K562 (cell line): ENCODE results near the gene DEDD2. TPM values are rescaled to one million over a fixed set of nuclear protein-coding genes. Genes with fewer than 3 reads are reported as not detected.

Experiments
- CAMTA2 ChIP-seq: fragments of 250-450 bp; sonication (Bioruptor Pico); conservative IDR thresholded peaks from 2 replicates; pipeline ENCODE4 v1.5.1; 2022
- ESRRA ChIP-seq: fragments of 450-650 bp; IDR thresholded peaks from 2 replicates; pipeline ENCODE4 v1.6.1; 2014; ENCODE audit warnings: low read depth, mild to moderate bottlenecking, moderate library complexity, borderline replicate concordance
- FUS ChIP-seq: fragments of 200-400 bp; formaldehyde crosslinking; optimal IDR thresholded peaks from 2 replicates; pipeline ENCODE3; 2017; ENCODE audit warnings: low read depth, low read length
- IRF2 ChIP-seq: sonication (generic); formaldehyde crosslinking; IDR thresholded peaks from 2 replicates; pipeline ENCODE4 v1.8.1; 2022; ENCODE audit warnings: mild to moderate bottlenecking, missing genetic modification reagents
- NCOA2 ChIP-seq, 2 experiments: fragments of 450-650 bp; IDR thresholded peaks; 2 replicates each; pipeline ENCODE4 v1.6.1; 2018; ENCODE audit warnings: mild to moderate bottlenecking in 2 of 2, moderate library complexity in 1 of 2; ENCODE audit not compliant: partially characterized antibody in 2 of 2
- NFE2L1 ChIP-seq: fragments of 450-650 bp; IDR thresholded peaks from 2 replicates; pipeline ENCODE4 v1.6.1; 2016; ENCODE audit warnings: missing genetic modification characterization, low read depth, mild to moderate bottlenecking, missing compliant biosample characterization, moderate library complexity, borderline replicate concordance
- NUFIP1 ChIP-seq: fragments of 450-650 bp; IDR thresholded peaks from 2 replicates; pipeline ENCODE4 v1.6.1; 2018; ENCODE audit not compliant: partially characterized antibody
- OTX1 ChIP-seq: fragments of 450-650 bp; formaldehyde crosslinking; IDR thresholded peaks from 2 replicates; pipeline ENCODE4 v1.4.0; 2022; ENCODE audit warnings: mild to moderate bottlenecking
- PHTF2 ChIP-seq: fragments of 250-450 bp; sonication (Bioruptor Pico); IDR thresholded peaks from 2 replicates; pipeline ENCODE4 v1.5.0; 2021; ENCODE audit warnings: mild to moderate bottlenecking
- RFX7 ChIP-seq: fragments of 250-450 bp; sonication (Bioruptor Pico); IDR thresholded peaks from 2 replicates; pipeline ENCODE4 v1.5.1; 2021; ENCODE audit warnings: mild to moderate bottlenecking
- SMAD2 ChIP-seq: fragments of 150-350 bp; IDR thresholded peaks from 2 replicates; pipeline ENCODE4 v1.6.1; 2014; ENCODE audit warnings: low read depth, mild to moderate bottlenecking, low read length
- TBL1XR1 ChIP-seq, 2 experiments: IDR thresholded peaks; 2 replicates each; pipeline ENCODE4 v1.6.1; 2012; ENCODE audit warnings: improper control_type of control experiment in 2 of 2, low read length in 2 of 2, mild to moderate bottlenecking in 1 of 2
- ZBTB17 ChIP-seq: fragments of 450-650 bp; formaldehyde crosslinking; IDR thresholded peaks from 2 replicates; pipeline ENCODE4 v1.4.0; 2020; ENCODE audit warnings: mild to moderate bottlenecking
- ZC3H8 ChIP-seq: fragments of 450-650 bp; IDR thresholded peaks from 2 replicates; pipeline ENCODE4 v1.6.1; 2017
- ZNF57 ChIP-seq: fragments of 450-650 bp; formaldehyde crosslinking; IDR thresholded peaks from 2 replicates; pipeline ENCODE4 v1.4.0; 2020; ENCODE audit warnings: mild to moderate bottlenecking, moderate library complexity
- polyA plus RNA-seq, 8 experiments: library from polyadenylated mRNA; depleted of rRNA in 4 of 8; stranded (reverse) in 5 of 8; unstranded in 3 of 8; fragments of >200 nt; fragmentation: Nextera tagmentation in 2 of 8; fragmentation: Illumina TruSeq in 1 of 8; extraction: Ambion mirVana in 2 of 8; extraction: Trizol in 1 of 8; gene quantifications; 2 replicates each; pipeline versions ENCODE4 v1.2.1 to v1.2.3, GENCODE V29; 2011 to 2014; ENCODE audit warnings: inconsistent platforms in 1 of 8, missing spikeins in 1 of 8
- total RNA-seq, 7 experiments: library from RNA; depleted of rRNA in 6 of 7; stranded (reverse); fragments of >200 nt in 6 of 7; fragmentation: Illumina TruSeq in 2 of 7; extraction: Trizol in 2 of 7; gene quantifications; 2 replicates each; pipeline versions ENCODE4 v1.2.1 to v1.2.3, GENCODE V29; 2011 to 2021; ENCODE audit warnings: low replicate concordance in 1 of 7
- TF ChIP-seq, protein P1 (sequence below): fragments of 450-650 bp; formaldehyde crosslinking; conservative IDR thresholded peaks from 2 replicates; pipeline ENCODE4 v1.4.0; 2022; ENCODE audit warnings: mild to moderate bottlenecking, missing genetic modification characterization
- TF ChIP-seq, protein P2 (sequence below): fragments of 250-450 bp; sonication (Bioruptor Pico); IDR thresholded peaks from 2 replicates; pipeline ENCODE4 v1.8.0; 2021; ENCODE audit warnings: borderline replicate concordance, mild to moderate bottlenecking, moderate library complexity; ENCODE audit not compliant: poor library complexity, severe bottlenecking
- TF ChIP-seq, protein P3 (sequence below): fragments of 450-650 bp; IDR thresholded peaks from 2 replicates; pipeline ENCODE4 v1.6.1; 2017; ENCODE audit warnings: antibody characterized with exemption, mild to moderate bottlenecking
- TF ChIP-seq, protein P4 (sequence below), 2 experiments: fragments of 200-800 bp in 1 of 2; sonication (Bioruptor generic) in 1 of 2; sonication (generic) in 1 of 2; formaldehyde crosslinking in 1 of 2; IDR thresholded peaks in 1 of 2; conservative IDR thresholded peaks in 1 of 2; 2 replicates each; pipeline versions ENCODE4 v1.5.0 to v1.6.1; 2016 to 2020; ENCODE audit warnings: missing compliant biosample characterization in 1 of 2, missing genetic modification characterization in 1 of 2, missing genetic modification reagents in 1 of 2
- TF ChIP-seq, protein P5 (sequence below): sonication (generic); formaldehyde crosslinking; IDR thresholded peaks from 2 replicates; pipeline ENCODE4 v1.8.0; 2022; ENCODE audit warnings: missing genetic modification reagents, mild to moderate bottlenecking, moderate library complexity, borderline replicate concordance

The DEDD2 gene
- total and polyA plus RNA-seq, 9 of the 15 experiments (the other 6 are each of a cell fraction or from before 2014, with no cell fraction given), result 4.3 to 43.0 (median 29.2) TPM

DNA sequence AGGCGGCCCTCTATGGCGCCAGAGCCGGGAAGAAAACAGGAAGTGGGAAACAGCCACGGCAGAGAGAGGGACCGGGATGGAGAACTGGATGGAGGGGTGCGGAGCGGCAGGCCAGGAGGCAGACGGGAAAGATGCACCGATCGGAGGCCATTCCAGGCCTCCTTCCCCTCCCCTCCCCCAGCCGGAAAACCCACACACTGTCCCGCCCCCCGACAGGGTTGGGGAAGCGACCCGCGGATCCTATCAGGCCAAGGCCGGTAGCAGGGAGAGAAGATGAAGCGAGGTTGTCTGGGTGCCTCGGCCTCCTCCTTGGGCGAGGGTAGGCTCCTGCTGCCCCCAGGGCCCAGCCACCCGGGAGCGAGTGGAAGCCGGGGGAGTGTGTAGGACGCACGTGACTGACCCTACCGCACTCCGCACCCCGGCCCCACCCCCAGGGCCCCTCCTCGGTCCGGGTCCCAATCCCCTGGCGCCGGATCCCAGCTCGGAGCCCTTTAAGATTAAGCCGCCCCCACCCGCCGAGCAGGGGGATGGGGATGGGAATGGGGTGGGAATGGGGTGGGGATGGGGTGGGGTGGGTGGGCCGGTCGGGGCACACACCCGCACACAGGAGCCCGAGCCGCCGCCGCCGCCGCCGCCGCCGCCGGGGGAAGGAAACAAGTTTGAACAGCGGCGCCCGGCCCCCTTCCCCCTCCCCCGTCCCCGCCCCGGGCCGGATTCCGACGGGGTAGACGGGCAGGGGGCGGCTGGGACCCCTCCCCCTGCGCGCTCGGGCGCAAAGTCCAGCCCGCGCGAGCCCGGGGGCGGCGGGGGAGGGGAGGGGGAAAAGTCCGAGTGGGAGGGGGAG lies 36.0 kb upstream of the DEDD2 start (continued):
- TF ChIP-seq, protein P1, sequence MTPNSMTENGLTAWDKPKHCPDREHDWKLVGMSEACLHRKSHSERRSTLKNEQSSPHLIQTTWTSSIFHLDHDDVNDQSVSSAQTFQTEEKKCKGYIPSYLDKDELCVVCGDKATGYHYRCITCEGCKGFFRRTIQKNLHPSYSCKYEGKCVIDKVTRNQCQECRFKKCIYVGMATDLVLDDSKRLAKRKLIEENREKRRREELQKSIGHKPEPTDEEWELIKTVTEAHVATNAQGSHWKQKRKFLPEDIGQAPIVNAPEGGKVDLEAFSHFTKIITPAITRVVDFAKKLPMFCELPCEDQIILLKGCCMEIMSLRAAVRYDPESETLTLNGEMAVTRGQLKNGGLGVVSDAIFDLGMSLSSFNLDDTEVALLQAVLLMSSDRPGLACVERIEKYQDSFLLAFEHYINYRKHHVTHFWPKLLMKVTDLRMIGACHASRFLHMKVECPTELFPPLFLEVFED (CRISPR knock-in tag), result no peak
- no peak for TF ChIP-seq NFE2L1 (tag)
- no peak for TF ChIP-seq ZNF57
- no peak for TF ChIP-seq NCOA2 (IDR thresholded peaks at IDR 0.05; ENCODE audit: partially characterized antibody in 2 of 2)
- TF ChIP-seq, protein P2, sequence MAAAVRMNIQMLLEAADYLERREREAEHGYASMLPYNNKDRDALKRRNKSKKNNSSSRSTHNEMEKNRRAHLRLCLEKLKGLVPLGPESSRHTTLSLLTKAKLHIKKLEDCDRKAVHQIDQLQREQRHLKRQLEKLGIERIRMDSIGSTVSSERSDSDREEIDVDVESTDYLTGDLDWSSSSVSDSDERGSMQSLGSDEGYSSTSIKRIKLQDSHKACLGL (CRISPR knock-in tag), result no peak
- TF ChIP-seq SMAD2, result no peak
- no peak for TF ChIP-seq FUS
- TF ChIP-seq PHTF2 (CRISPR knock-in tag), result no peak
- no peak for TF ChIP-seq IRF2 (CRISPR knock-in tag)
- TF ChIP-seq, protein P3, sequence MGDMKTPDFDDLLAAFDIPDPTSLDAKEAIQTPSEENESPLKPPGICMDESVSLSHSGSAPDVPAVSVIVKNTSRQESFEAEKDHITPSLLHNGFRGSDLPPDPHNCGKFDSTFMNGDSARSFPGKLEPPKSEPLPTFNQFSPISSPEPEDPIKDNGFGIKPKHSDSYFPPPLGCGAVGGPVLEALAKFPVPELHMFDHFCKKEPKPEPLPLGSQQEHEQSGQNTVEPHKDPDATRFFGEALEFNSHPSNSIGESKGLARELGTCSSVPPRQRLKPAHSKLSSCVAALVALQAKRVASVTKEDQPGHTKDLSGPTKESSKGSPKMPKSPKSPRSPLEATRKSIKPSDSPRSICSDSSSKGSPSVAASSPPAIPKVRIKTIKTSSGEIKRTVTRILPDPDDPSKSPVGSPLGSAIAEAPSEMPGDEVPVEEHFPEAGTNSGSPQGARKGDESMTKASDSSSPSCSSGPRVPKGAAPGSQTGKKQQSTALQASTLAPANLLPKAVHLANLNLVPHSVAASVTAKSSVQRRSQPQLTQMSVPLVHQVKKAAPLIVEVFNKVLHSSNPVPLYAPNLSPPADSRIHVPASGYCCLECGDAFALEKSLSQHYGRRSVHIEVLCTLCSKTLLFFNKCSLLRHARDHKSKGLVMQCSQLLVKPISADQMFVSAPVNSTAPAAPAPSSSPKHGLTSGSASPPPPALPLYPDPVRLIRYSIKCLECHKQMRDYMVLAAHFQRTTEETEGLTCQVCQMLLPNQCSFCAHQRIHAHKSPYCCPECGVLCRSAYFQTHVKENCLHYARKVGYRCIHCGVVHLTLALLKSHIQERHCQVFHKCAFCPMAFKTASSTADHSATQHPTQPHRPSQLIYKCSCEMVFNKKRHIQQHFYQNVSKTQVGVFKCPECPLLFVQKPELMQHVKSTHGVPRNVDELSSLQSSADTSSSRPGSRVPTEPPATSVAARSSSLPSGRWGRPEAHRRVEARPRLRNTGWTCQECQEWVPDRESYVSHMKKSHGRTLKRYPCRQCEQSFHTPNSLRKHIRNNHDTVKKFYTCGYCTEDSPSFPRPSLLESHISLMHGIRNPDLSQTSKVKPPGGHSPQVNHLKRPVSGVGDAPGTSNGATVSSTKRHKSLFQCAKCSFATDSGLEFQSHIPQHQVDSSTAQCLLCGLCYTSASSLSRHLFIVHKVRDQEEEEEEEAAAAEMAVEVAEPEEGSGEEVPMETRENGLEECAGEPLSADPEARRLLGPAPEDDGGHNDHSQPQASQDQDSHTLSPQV, result no peak
- no peak for TF ChIP-seq CAMTA2
- TF ChIP-seq, protein P4, sequence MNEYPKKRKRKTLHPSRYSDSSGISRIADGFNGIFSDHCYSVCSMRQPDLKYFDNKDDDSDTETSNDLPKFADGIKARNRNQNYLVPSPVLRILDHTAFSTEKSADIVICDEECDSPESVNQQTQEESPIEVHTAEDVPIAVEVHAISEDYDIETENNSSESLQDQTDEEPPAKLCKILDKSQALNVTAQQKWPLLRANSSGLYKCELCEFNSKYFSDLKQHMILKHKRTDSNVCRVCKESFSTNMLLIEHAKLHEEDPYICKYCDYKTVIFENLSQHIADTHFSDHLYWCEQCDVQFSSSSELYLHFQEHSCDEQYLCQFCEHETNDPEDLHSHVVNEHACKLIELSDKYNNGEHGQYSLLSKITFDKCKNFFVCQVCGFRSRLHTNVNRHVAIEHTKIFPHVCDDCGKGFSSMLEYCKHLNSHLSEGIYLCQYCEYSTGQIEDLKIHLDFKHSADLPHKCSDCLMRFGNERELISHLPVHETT (CRISPR knock-in tag; conservative IDR thresholded peaks at IDR 0.05 in 1 of 2, IDR thresholded peaks at IDR 0.05 in 1 of 2), result no peak
- no peak for TF ChIP-seq OTX1
- TF ChIP-seq ESRRA, result no peak
- TF ChIP-seq ZBTB17 (CRISPR knock-in tag), result no peak
- no peak for TF ChIP-seq ZC3H8
- TF ChIP-seq TBL1XR1 (IDR thresholded peaks at IDR 0.05; ENCODE audit: low read length in 2 of 2), result no peak
- no peak for TF ChIP-seq RFX7
- TF ChIP-seq, protein P5, sequence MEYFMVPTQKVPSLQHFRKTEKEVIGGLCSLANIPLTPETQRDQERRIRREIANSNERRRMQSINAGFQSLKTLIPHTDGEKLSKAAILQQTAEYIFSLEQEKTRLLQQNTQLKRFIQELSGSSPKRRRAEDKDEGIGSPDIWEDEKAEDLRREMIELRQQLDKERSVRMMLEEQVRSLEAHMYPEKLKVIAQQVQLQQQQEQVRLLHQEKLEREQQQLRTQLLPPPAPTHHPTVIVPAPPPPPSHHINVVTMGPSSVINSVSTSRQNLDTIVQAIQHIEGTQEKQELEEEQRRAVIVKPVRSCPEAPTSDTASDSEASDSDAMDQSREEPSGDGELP (CRISPR knock-in tag), result no peak
- TF ChIP-seq NUFIP1, result no peak
